ENCODE results near the gene PRAMEF8. TPM values are rescaled to one million over a fixed set of nuclear protein-coding genes. Genes with fewer than 3 reads are reported as not detected.
A peak's percentile ranks its signal among the peaks of the same experiment; 100 is the strongest.
"Not testable (repeated sequence)": the region's sequence is repeated elsewhere in the genome, so short reads cannot be mapped to it uniquely, and the experiment has no call there.

Gene PRAMEF8
- total and polyA plus RNA-seq, 8 donors = not detected

DNA sequence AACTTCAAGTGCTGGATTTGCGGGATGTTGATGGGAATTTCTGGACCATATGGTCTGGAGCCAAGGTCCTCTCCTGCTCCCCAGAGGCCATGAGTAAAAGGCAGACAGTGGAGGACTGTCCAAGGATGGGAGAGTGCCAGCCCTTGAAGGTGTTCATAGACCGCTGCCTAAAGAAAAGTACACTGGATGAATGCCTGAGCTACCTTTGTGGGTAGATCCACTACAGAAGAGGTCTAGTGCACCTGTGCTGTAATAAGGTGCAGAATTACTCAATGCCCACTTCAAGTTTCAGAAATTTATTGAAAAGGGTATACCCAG is 38.4 kb downstream of the PRAMEF8 start:
- H3K27me3 ChIP-seq; DNase-seq; intact Hi-C loops (cut with DNase I); H3K4me1 ChIP-seq; ATAC-seq; H3K36me3 ChIP-seq; H3K27ac ChIP-seq; H3K4me3 ChIP-seq; FAIRE-seq; H3K9me3 ChIP-seq: not testable (repeated sequence)
- 83 to 88% methylated on average over 2 of the region's 2 CpGs for WGBS, 2 donors

DNA sequence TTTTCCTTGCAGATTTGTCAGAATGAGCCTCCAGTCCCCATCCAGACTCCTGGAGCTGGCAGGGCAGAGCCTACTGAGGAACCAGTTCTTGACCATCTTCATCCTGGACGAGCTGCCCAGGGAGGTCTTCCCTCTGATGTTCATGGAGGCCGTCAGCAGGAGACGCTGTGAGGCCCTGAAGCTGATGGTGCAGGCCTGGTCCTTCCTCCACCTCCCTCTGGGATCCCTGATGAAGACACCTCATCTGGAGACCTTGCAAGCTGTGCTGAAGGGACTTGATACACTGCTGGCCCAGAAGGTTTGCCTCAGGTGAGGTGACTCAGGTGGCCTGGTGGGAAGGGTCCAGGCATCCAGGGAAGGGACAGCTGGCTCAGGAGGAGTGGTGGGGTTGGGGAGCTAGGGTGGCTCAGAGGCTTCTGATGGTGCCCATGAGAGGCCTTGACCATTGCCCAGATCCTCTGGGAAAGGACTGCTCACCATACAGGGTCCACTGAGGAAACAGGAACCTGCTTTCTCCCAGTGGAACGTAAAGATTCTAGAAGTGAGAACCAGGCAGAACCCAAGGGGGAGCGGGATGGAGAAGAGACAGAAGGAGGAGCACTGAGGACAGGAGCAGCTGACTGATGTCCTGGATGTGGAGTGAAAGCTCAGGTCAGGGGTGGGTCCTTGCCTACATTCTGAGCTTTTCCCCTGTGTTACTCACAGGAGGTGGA is 38.9 kb downstream of the PRAMEF8 start:
- H3K36me3 ChIP-seq; ATAC-seq; FAIRE-seq; H3K4me3 ChIP-seq; H3K4me1 ChIP-seq; intact Hi-C loops (cut with DNase I); DNase-seq; H3K27me3 ChIP-seq; H3K9me3 ChIP-seq; H3K27ac ChIP-seq: not testable (repeated sequence)
- WGBS, 2 donors = 68 to 75% methylated on average over 5 of the region's 5 CpGs

DNA sequence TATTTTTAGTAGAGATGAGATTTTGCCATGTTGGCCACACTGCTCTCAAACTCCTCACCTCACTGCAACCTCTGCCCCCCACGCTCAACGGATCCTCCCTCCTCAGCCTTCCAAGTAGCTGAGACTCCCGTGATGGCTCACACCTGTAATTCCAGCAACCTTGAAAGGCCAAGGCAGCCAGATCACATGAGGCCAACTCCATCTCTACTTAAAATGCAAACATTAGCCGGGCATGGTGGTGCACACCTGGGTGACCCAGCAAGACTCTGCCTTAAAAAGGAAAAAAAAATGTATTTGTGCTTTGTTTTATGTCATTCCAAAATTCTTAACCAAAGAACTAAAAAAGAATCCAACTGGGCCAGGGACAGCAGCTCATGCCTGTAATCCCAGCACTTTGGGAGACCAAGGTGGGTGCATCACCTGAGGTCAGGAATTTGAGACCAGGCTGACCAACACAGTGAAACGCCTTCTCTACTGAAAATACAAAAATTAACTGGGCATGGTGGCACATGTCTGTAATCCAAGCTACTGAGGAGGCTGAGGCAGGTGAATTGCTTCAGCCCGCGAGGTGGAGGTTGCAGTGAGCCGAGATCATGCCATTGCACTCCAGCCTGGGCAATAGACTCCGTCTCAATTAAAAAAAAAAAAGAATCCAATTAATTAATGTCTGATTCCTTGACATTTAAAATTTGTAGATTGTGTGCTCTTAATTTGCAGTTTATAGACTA is 41.2 kb downstream of the PRAMEF8 start:
- H3K4me3 ChIP-seq; H3K27me3 ChIP-seq; intact Hi-C loops (cut with DNase I); FAIRE-seq; H3K27ac ChIP-seq; H3K9me3 ChIP-seq; H3K4me1 ChIP-seq; H3K36me3 ChIP-seq; ATAC-seq; DNase-seq: not testable (repeated sequence)
- WGBS, 2 donors = 76 to 81% methylated on average over 9 of the region's 9 CpGs

DNA sequence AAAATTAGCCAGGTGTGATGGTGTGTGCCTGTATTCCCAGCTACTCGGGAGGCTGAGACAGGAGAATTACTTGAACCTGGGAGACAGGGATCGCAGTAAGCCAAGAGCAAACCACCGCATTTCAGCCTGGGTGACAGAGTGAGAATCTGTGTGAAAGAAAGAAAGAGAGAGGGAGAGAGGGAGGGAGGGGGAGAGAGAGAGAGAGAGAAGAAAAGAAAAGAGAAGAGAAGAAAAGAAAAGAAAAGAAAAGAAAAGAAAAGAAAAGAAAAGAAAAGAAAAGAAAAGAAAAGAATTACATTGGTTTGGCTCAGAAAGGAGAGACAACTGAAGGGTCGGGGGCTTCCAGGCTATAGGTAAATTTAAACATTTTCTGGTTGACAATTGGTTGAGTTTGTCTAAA is 45.3 kb downstream of the PRAMEF8 start:
- ATAC-seq; H3K27ac ChIP-seq; H3K9me3 ChIP-seq; intact Hi-C loops (cut with DNase I); H3K4me3 ChIP-seq; H3K27me3 ChIP-seq; H3K36me3 ChIP-seq; H3K4me1 ChIP-seq; FAIRE-seq; DNase-seq: not testable (repeated sequence)
- WGBS, 2 donors = 69 to 79% methylated on average over 4 of the region's 4 CpGs

DNA sequence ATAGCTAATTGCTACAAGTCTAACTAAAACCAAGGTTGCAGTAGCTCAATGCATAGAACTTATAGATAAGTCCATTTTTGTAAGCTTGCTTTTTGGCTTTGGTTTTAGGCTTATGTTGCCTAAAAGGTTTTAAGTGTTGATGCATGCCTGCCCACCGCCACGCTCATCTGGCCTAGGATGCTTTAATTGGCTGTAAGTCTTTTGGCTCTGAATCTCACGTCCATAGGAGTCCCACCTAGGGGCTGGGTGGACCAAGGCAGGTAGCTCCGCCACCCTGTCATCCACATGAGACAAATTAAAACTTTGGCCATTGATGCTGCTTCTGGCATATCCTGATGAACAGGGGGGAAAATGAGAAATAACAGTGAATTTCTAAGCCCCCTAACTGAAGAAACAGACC is 47.4 kb downstream of the PRAMEF8 start:
- H3K4me1 ChIP-seq; FAIRE-seq; H3K4me3 ChIP-seq; H3K27ac ChIP-seq; intact Hi-C loops (cut with DNase I); H3K9me3 ChIP-seq; H3K27me3 ChIP-seq; ATAC-seq; H3K36me3 ChIP-seq: not testable (repeated sequence)
- 70 to 76% methylated on average over 4 of the region's 4 CpGs for WGBS, 2 donors
- DNase-seq = peak in 1 of 6 donors; percentile 15

DNA sequence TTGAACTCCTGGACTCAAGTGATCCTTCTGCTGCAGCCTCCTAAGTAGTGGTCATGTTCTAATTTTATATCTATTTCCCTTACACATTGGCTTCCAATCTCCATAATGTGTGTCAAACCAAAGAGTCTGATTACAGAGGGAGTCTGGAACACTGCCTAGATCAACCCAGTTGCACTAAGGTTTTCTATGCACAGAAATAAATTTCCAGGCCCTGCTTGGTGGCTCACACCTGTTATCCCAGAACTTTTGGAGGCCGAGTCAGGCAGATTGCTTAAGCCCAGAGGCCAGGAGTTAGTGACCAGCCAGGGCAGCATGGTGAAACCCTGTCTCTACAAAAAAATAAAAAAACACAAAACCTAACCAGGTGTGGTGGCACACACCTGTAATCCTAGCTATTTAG is 50.9 kb downstream of the PRAMEF8 start:
- H3K27me3 ChIP-seq; H3K27ac ChIP-seq; H3K9me3 ChIP-seq; FAIRE-seq; H3K4me1 ChIP-seq; H3K4me3 ChIP-seq; H3K36me3 ChIP-seq; intact Hi-C loops (cut with DNase I): not testable (repeated sequence)
- ATAC-seq = peak; percentile 52 to 88 (median 69)
- DNase-seq = peak in 2 of 6 donors; percentile 6 to 25
- WGBS, 2 donors = 30 to 39% methylated on average over 1 of the region's 1 CpG

DNA sequence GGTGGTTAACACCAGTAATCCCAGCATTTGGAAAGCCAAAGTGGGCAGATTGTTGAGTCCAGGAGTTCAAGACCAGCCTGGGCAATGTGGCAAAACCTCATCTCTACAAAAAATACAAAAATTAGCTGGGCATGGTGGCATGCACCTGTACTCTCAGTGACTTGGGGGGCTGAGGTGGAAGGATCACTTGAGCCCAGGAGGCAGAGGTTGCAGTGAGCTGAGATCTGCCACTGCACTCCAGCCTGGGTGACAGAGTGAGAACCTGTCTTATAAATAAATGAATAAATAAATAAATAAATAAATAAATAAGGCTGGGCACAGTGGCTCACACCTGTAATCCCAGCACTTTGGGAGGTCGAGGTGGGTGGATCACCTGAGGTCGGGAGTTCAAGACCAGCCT is 52.9 kb downstream of the PRAMEF8 start:
- H3K9me3 ChIP-seq; H3K27me3 ChIP-seq; FAIRE-seq; H3K27ac ChIP-seq; H3K4me3 ChIP-seq; intact Hi-C loops (cut with DNase I); H3K36me3 ChIP-seq; H3K4me1 ChIP-seq; ATAC-seq: not testable (repeated sequence)
- 38 to 39% methylated on average over 2 of the region's 2 CpGs for WGBS, 2 donors
- peak in 1 of 6 donors; percentile 11 for DNase-seq

Other genes starting within 250 kb of the PRAMEF8 start
- gene PRAMEF27, start 228.6 kb downstream of the PRAMEF8 start, total RNA-seq = not detected
- not detected for gene PRAMEF27, start 228.6 kb downstream of the PRAMEF8 start, polyA plus RNA-seq
- not detected for gene HNRNPCL3, start 224.4 kb downstream of the PRAMEF8 start, total RNA-seq
- gene HNRNPCL3, start 224.4 kb downstream of the PRAMEF8 start, polyA plus RNA-seq = not detected
- not detected for gene PRAMEF25, start 214.4 kb downstream of the PRAMEF8 start, total RNA-seq
- gene PRAMEF25, start 214.4 kb downstream of the PRAMEF8 start, polyA plus RNA-seq = not detected
- not detected for gene HNRNPCL2, start 168.3 kb downstream of the PRAMEF8 start, total RNA-seq
- gene HNRNPCL2, start 168.3 kb downstream of the PRAMEF8 start, polyA plus RNA-seq = not detected
- not detected for gene PRAMEF26, start 129.1 kb downstream of the PRAMEF8 start, total RNA-seq
- not detected for gene PRAMEF26, start 129.1 kb downstream of the PRAMEF8 start, polyA plus RNA-seq
- not detected for gene HNRNPCL4, start 119.5 kb downstream of the PRAMEF8 start, total RNA-seq
- not detected for gene HNRNPCL4, start 119.5 kb downstream of the PRAMEF8 start, polyA plus RNA-seq
- gene PRAMEF9, start 113.3 kb downstream of the PRAMEF8 start, total RNA-seq = not detected
- not detected for gene PRAMEF9, start 113.3 kb downstream of the PRAMEF8 start, polyA plus RNA-seq
- gene PRAMEF13, start 83.7 kb downstream of the PRAMEF8 start, total RNA-seq = not detected
- not detected for gene PRAMEF13, start 83.7 kb downstream of the PRAMEF8 start, polyA plus RNA-seq
- not detected for gene PRAMEF18, start 59.0 kb downstream of the PRAMEF8 start, total RNA-seq
- not detected for gene PRAMEF18, start 59.0 kb downstream of the PRAMEF8 start, polyA plus RNA-seq
- not detected for gene PRAMEF5, start 30.9 kb downstream of the PRAMEF8 start, total RNA-seq
- not detected for gene PRAMEF5, start 30.9 kb downstream of the PRAMEF8 start, polyA plus RNA-seq
- gene PRAMEF33, start 18.4 kb upstream of the PRAMEF8 start, total RNA-seq = not detected
- under 1 TPM in 1 of 2 donors, not detected in 1; 0.05 TPM for gene PRAMEF33, start 18.4 kb upstream of the PRAMEF8 start, polyA plus RNA-seq
- not detected for gene PRAMEF15, start 30.4 kb upstream of the PRAMEF8 start, total RNA-seq
- not detected for gene PRAMEF15, start 30.4 kb upstream of the PRAMEF8 start, polyA plus RNA-seq
- not detected for gene PRAMEF14, start 62.0 kb upstream of the PRAMEF8 start, total RNA-seq
- not detected for gene PRAMEF14, start 62.0 kb upstream of the PRAMEF8 start, polyA plus RNA-seq
- gene PRAMEF19, start 86.8 kb upstream of the PRAMEF8 start, total RNA-seq = not detected
- gene PRAMEF19, start 86.8 kb upstream of the PRAMEF8 start, polyA plus RNA-seq = not detected
- gene PRAMEF17, start 104.5 kb upstream of the PRAMEF8 start, total RNA-seq = not detected
- gene PRAMEF17, start 104.5 kb upstream of the PRAMEF8 start, polyA plus RNA-seq = not detected
- gene PRAMEF20, start 125.3 kb upstream of the PRAMEF8 start, total RNA-seq = not detected
- gene PRAMEF20, start 125.3 kb upstream of the PRAMEF8 start, polyA plus RNA-seq = not detected
- not detected for gene LRRC38, start 228.9 kb upstream of the PRAMEF8 start, total RNA-seq
- not detected for gene LRRC38, start 228.9 kb upstream of the PRAMEF8 start, polyA plus RNA-seq